GM12892 (cell line): Measurements from ENCODE around the gene KAT2A.

ENCODE experiments used
- POLR2A ChIP-seq: IDR thresholded peaks from 2 replicates; pipeline ENCODE4 v1.6.1; 2011; ENCODE audit warnings: low read depth, low read length, control low read depth
- POLR2AphosphoS5 ChIP-seq: IDR thresholded peaks from 2 replicates; pipeline ENCODE4 v1.6.1; 2011; ENCODE audit warnings: low read depth, low read length, control low read depth
- TAF1 ChIP-seq: IDR thresholded peaks from 2 replicates; pipeline ENCODE4 v1.6.1; 2011; ENCODE audit warnings: low read depth, mild to moderate bottlenecking, control low read depth, low read length, borderline replicate concordance

GRCh38 chr17:42146911-42147607 lies 25.9 kb upstream of the KAT2A start:
- TF ChIP-seq POLR2AphosphoS5 (no peak), TAF1 (no peak), POLR2A (no peak)
